Natural killer cell (primary cell): Measurements from ENCODE around the gene YWHAH. TPM values are rescaled to one million over a fixed set of nuclear protein-coding genes. Genes with fewer than 3 reads are reported as not detected.

ENCODE experiments used
- ATAC-seq, 3 donors: fragments of 150-1000 bp in 2 of 3; fragments of 200-7000 bp in 1 of 3; cut with Tn5 transposase; 1 replicate in 1 of 3; 2 replicates in 2 of 3; pipeline ENCODE4 v1.10.0; 2021; ENCODE audit warnings: mild to moderate bottlenecking in 2 of 3, moderate library complexity in 2 of 3
- DNase-seq, 2 donors: peaks; one replicate each; pipeline versions ENCODE4 v3.0.0 to v3.0.0-alpha.2; 2013 to 2021; ENCODE audit warnings: mixed read lengths in 1 of 2
- H3K27ac ChIP-seq: one replicate; pipeline ENCODE4 v1.5.1; 2013; ENCODE audit warnings: mild to moderate bottlenecking, low read length
- H3K27me3 ChIP-seq: one replicate; pipeline ENCODE4 v1.6.1; 2013; ENCODE audit warnings: low read length; ENCODE audit not compliant: control insufficient read depth, insufficient read depth
- H3K36me3 ChIP-seq: one replicate; pipeline ENCODE4 v1.6.1; 2013; ENCODE audit warnings: low read length; ENCODE audit not compliant: control insufficient read depth, insufficient read depth
- H3K4me1 ChIP-seq: one replicate; pipeline ENCODE4 v1.6.1; 2013; ENCODE audit warnings: low read length; ENCODE audit not compliant: control insufficient read depth, insufficient read depth
- H3K4me3 ChIP-seq: one replicate; pipeline ENCODE4 v1.5.1; 2013; ENCODE audit warnings: low read length
- H3K9me3 ChIP-seq: one replicate; pipeline ENCODE4 v1.6.1; 2013; ENCODE audit warnings: low read length; ENCODE audit not compliant: control insufficient read depth, insufficient read depth
- H3K27ac Mint-ChIP-seq, 2 donors: one replicate each; pipeline ENCODE4 v1.8.0; 2022; ENCODE audit warnings: mild to moderate bottlenecking in 2 of 2, mixed read lengths in 2 of 2, moderate library complexity in 1 of 2
- H3K27me3 Mint-ChIP-seq, 2 donors: one replicate each; pipeline ENCODE4 v1.8.0; 2022; ENCODE audit warnings: low read depth in 2 of 2, mixed read lengths in 2 of 2
- H3K36me3 Mint-ChIP-seq: one replicate; pipeline ENCODE4 v1.8.0; 2022; ENCODE audit warnings: mixed read lengths
- H3K4me1 Mint-ChIP-seq, 2 donors: one replicate each; pipeline ENCODE4 v1.8.0; 2022; ENCODE audit warnings: mixed read lengths in 2 of 2
- H3K4me3 Mint-ChIP-seq: one replicate; pipeline ENCODE4 v1.8.0; 2022; ENCODE audit warnings: mild to moderate bottlenecking, moderate library complexity, mixed read lengths
- H3K9me3 Mint-ChIP-seq, 2 donors: one replicate each; pipeline ENCODE4 v1.8.0; 2022; ENCODE audit warnings: mixed read lengths in 2 of 2
- WGBS: methylation state at CpG from one replicate; pipeline ENCODE4 v1.1.7; 2013; ENCODE audit warnings: missing lambda C conversion rate; ENCODE audit not compliant: insufficient coverage; 5-methylcytosine and 5-hydroxymethylcytosine counted together
- intact Hi-C: fragments of 100-400 bp; cut with micrococcal nuclease; formaldehyde crosslinking; loops from one replicate; pipeline ENCODE4 v1.14.2; 2022
- total RNA-seq, 4 donors: library from RNA; stranded (reverse); fragments of 120-200 nt in 1 of 4; gene quantifications; one replicate each; pipeline versions ENCODE4 v1.2.3 to v1.2.4, GENCODE V29; 2013 to 2022
- TF ChIP-seq, protein P1 (sequence below): fragments of 200-600 bp; IDR thresholded peaks from one replicate; pipeline ENCODE4 v1.8.0; 2022; ENCODE audit warnings: antibody characterized with exemption

YWHAH gene
- total RNA-seq, 3 donors from 2014 or later (not counting 1 experiment from before 2014, with no cell fraction given) = 29.6 to 35.0 (median 32.8) TPM

DNA sequence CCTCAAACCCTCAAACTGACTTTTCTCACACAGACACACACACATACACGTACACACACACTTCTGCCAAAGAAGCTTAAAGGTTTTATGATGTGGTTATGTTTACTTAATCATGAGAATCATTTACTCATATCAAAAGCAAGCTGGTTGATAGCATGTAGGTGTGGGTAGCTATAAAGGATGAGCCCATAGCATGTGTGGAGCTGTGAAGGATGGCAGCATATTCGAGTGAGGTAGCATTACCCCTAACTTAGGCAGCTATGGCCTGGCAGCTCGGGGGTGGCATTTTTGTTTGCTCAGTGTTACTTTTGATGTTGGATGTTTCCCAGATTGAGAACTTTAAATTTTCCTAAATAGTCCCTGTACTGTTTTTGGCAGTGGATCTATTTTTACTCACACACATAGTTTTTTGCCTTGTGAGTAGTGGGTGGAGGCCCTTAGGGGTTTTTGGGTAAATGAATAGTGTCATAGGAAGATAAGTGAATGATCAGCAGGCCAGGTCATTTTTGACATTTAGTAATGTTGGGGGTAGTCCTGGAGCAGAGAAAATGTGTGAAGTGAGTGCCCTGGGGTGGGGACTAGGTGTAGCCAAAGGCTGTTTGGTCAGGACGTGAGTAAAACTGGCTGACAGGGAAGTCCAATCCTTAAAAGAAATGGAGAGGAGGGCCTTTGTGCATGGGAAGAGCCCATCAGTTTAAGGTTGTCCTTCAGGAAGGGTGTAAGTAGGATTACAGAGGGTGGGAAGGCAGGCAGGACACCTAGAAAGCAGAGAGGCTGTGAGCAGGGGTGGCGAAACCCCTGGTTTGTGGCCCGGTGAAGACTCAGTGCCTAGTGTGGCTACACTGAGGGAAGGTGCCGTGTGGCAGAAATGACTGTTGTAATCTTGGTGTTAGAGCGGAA is 7.1 kb downstream of the YWHAH start:
- no peaks in the 10 kb centered on the region for H3K36me3 Mint-ChIP-seq
- H3K27me3 Mint-ChIP-seq = no peaks in the 10 kb centered on the region
- Histone ChIP-seq H3K4me3 (no peak overlapping the region), H3K4me1 (peaks cover 27% of the 10 kb centered on the region), H3K27ac (peak overlapping the region; percentile 35), H3K27me3 (no peaks in the 10 kb centered on the region), H3K36me3 (peaks cover 28% of the 10 kb centered on the region), H3K9me3 (no peaks in the 10 kb centered on the region)
- intact Hi-C loops = no loop called here
- TF ChIP-seq, protein P1, sequence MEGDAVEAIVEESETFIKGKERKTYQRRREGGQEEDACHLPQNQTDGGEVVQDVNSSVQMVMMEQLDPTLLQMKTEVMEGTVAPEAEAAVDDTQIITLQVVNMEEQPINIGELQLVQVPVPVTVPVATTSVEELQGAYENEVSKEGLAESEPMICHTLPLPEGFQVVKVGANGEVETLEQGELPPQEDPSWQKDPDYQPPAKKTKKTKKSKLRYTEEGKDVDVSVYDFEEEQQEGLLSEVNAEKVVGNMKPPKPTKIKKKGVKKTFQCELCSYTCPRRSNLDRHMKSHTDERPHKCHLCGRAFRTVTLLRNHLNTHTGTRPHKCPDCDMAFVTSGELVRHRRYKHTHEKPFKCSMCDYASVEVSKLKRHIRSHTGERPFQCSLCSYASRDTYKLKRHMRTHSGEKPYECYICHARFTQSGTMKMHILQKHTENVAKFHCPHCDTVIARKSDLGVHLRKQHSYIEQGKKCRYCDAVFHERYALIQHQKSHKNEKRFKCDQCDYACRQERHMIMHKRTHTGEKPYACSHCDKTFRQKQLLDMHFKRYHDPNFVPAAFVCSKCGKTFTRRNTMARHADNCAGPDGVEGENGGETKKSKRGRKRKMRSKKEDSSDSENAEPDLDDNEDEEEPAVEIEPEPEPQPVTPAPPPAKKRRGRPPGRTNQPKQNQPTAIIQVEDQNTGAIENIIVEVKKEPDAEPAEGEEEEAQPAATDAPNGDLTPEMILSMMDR = no peak
- H3K27ac Mint-ChIP-seq = peak overlapping the region; percentile 77 to 80
- H3K9me3 Mint-ChIP-seq = no peaks in the 10 kb centered on the region
- WGBS = 69% methylated on average over 7 of the region's 8 CpGs
- H3K4me1 Mint-ChIP-seq = peaks cover 55 to 58% of the 10 kb centered on the region in 2 donors
- H3K4me3 Mint-ChIP-seq = peak overlapping the region; percentile 10
- DNase-seq = no peak
- ATAC-seq = peak; percentile 40 to 55 (median 52)

DNA sequence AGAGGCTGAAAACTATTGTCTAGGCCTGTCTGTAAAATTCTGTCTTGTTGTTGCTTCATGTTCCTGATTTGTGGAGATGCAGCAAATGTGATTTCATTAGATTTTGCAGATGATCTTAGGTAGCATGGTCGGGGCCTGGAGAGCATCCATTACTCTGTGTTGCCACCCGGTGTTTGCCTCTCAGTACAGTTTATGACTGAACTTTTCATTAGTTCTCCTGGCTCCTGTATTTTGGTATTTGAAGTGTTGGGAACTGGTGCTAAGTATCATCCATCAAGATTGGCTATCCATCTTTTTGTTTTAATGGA is 7.7 kb downstream of the YWHAH start:
- ATAC-seq = peak in 2 of 3 donors; percentile 14 to 19
- Mint-ChIP-seq H3K27ac (peak overlapping the region; percentile 77 to 80), H3K4me1 (peaks cover 53 to 56% of the 10 kb centered on the region in 2 donors)

DNA sequence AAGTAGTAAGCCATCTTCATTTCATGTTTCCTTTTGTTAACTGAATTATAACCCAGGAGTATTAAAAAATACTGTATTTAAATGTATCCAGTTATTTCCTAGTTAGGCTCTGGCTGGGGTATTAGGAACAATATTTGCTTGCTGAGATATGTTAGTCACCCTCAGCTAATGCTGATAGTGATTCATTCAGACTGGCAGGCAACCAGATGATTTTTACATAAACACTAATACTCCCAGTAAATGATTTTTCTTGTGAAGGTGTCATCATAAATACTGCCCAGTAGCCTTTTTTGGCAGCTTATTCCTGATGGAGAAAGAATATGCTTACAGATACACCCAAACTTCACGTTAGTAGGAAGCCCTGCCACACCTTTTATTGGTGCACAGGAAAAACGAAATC is 8.1 kb downstream of the YWHAH start:
- Mint-ChIP-seq H3K4me3 (no peak overlapping the region), H3K4me1 (peaks cover 49 to 52% of the 10 kb centered on the region in 2 donors), H3K27me3 (no peaks in the 10 kb centered on the region), H3K27ac (peak overlapping the region; percentile 77 to 80), H3K36me3 (peaks cover 7% of the 10 kb centered on the region), H3K9me3 (no peaks in the 10 kb centered on the region)
- peaks cover 37% of the 10 kb centered on the region for H3K36me3 ChIP-seq
- H3K4me1 ChIP-seq = peaks cover 24% of the 10 kb centered on the region
- DNase-seq (no peak), ATAC-seq (no peak)
- no peaks in the 10 kb centered on the region for H3K9me3 ChIP-seq
- H3K27ac ChIP-seq = no peak overlapping the region
- TF ChIP-seq, protein P1 = no peak
- no peaks in the 10 kb centered on the region for H3K27me3 ChIP-seq
- 93% methylated on average over 2 of the region's 2 CpGs for WGBS
- intact Hi-C loops = no loop called here
- H3K4me3 ChIP-seq = no peak overlapping the region

More for the DNA sequence above, 7.7 kb downstream of the YWHAH start:
- no peak overlapping the region for H3K4me3 Mint-ChIP-seq
- H3K27me3 ChIP-seq = no peaks in the 10 kb centered on the region
- H3K9me3 Mint-ChIP-seq = no peaks in the 10 kb centered on the region
- H3K9me3 ChIP-seq = no peaks in the 10 kb centered on the region
- H3K36me3 ChIP-seq = peaks cover 34% of the 10 kb centered on the region
- DNase-seq = no peak
- intact Hi-C loops = no loop called here
- peaks cover 6% of the 10 kb centered on the region for H3K36me3 Mint-ChIP-seq
- peaks cover 25% of the 10 kb centered on the region for H3K4me1 ChIP-seq
- no peak overlapping the region for H3K4me3 ChIP-seq
- H3K27ac ChIP-seq = no peak overlapping the region
- TF ChIP-seq, protein P1 = no peak
- 87% methylated on average over 2 of the region's 2 CpGs for WGBS
- no peaks in the 10 kb centered on the region for H3K27me3 Mint-ChIP-seq
